Inflammatory macrophage treated with lipopolysaccharide for 1 hour (primary cell): ENCODE measurements around the gene PRKRIP1.
"Not testable (repeated sequence)": the region's sequence is repeated elsewhere in the genome, so short reads cannot be mapped to it uniquely, and the experiment has no call there.

Source experiments
- DNase-seq, 2 donors: peaks; one replicate each; pipeline ENCODE4 v3.0.0-alpha.2; 2020 to 2022

PRKRIP1 gene

GRCh38 chr7:102459221-102459844 lies 63.2 kb downstream of the PRKRIP1 start:
- DNase-seq: no peak

- DNase-seq: no peak
Measured at GRCh38 chr7:102460467-102460866, 64.3 kb downstream of the PRKRIP1 start.

GRCh38 chr7:102463841-102464576 lies 67.8 kb downstream of the PRKRIP1 start:
- no peak for DNase-seq

- DNase-seq: peak; percentile 94 to 98
Measured at GRCh38 chr7:102464577-102465280, 68.6 kb downstream of the PRKRIP1 start, which contains the start of the genes ALKBH4 and LRWD1. Gene ALKBH4, minus strand, starts transcription at chr7:102464863. Its CDS starts 27 bp downstream, at chr7:102464836. Gene LRWD1, plus strand, starts transcription at chr7:102464984. Its CDS starts 97 bp downstream, at chr7:102465081.

GRCh38 chr7:102466097-102466496 lies 69.9 kb downstream of the PRKRIP1 start:
- no peak for DNase-seq

- DNase-seq: no peak
Measured at GRCh38 chr7:102467581-102468477, 71.7 kb downstream of the PRKRIP1 start.

- no peak for DNase-seq
Measured at GRCh38 chr7:102468478-102469350, 72.6 kb downstream of the PRKRIP1 start.

- no peak for DNase-seq
Measured at GRCh38 chr7:102469351-102469971, 73.3 kb downstream of the PRKRIP1 start.

- DNase-seq: no peak
Measured at GRCh38 chr7:102469972-102470825, 74.0 kb downstream of the PRKRIP1 start.

GRCh38 chr7:102471791-102472125 lies 75.6 kb downstream of the PRKRIP1 start:
- no peak for DNase-seq

GRCh38 chr7:102472126-102473041 lies 76.2 kb downstream of the PRKRIP1 start:
- no peak for DNase-seq

GRCh38 chr7:102473271-102473991 lies 77.3 kb downstream of the PRKRIP1 start:
- no peak for DNase-seq

- DNase-seq: not testable (repeated sequence)
Measured at GRCh38 chr7:102474116-102474515, 78.0 kb downstream of the PRKRIP1 start.

- not testable (repeated sequence) for DNase-seq
Measured at GRCh38 chr7:102474736-102475435, 78.7 kb downstream of the PRKRIP1 start.
